Astrocyte of the cerebellum (primary cell): ENCODE data around the gene NUPR1.

Source experiments
- DNase-seq: peaks from one replicate; pipeline ENCODE4 v3.0.0-alpha.2; 2011; ENCODE audit warnings: low read depth
- H3K4me3 ChIP-seq: 2 replicates; pipeline ENCODE4 v1.5.1; 2011; ENCODE audit warnings: mild to moderate bottlenecking, low read depth, low read length, moderate library complexity
- CTCF ChIP-seq: IDR thresholded peaks from 2 replicates; pipeline ENCODE4 v1.5.1; 2012; ENCODE audit warnings: low read length, low read depth, moderate library complexity, mild to moderate bottlenecking; ENCODE audit errors: missing control alignments
- in situ Hi-C: cut with HindIII; loops from 2 replicates; pipeline ENCODE4 v1.10.0; 2017; ENCODE audit warnings: low sequenced_read_pairs

NUPR1 gene

GRCh38 chr16:28513484-28514181 lies 25.1 kb downstream of the NUPR1 start:
- DNase-seq: no peak
- no peak for TF ChIP-seq CTCF
- in situ Hi-C loops: no loop called here
- H3K4me3 ChIP-seq: no peak overlapping the region

- TF ChIP-seq CTCF: no peak
- H3K4me3 ChIP-seq: no peak overlapping the region
- in situ Hi-C loops: no loop called here
- no peak for DNase-seq
Observed at GRCh38 chr16:28511801-28512789, 26.7 kb downstream of the NUPR1 start.

GRCh38 chr16:28511031-28511430 lies 27.7 kb downstream of the NUPR1 start:
- TF ChIP-seq CTCF: no peak
- in situ Hi-C loops: no loop called here
- DNase-seq: no peak
- no peak overlapping the region for H3K4me3 ChIP-seq

- no peak for TF ChIP-seq CTCF
- in situ Hi-C loops: no loop called here
- no peak for DNase-seq
- H3K4me3 ChIP-seq: no peak overlapping the region
Observed at GRCh38 chr16:28505489-28506137, 33.2 kb downstream of the NUPR1 start.

- in situ Hi-C loops: no loop called here
- H3K4me3 ChIP-seq: no peak overlapping the region
- DNase-seq: no peak
- no peak for TF ChIP-seq CTCF
Observed at GRCh38 chr16:28504707-28505404, 33.9 kb downstream of the NUPR1 start.
